NCI-H2196 (cell line): ENCODE measurements around the gene COX18.
A peak's percentile ranks its signal among the peaks of the same experiment; 100 is the strongest.

ENCODE experiments used
- DNase-seq: peaks from one replicate; lab custom pipeline; 2025; ENCODE audit not compliant: unreplicated experiment; lab: John Stamatoyannopoulos, UW

The COX18 gene, protein sequence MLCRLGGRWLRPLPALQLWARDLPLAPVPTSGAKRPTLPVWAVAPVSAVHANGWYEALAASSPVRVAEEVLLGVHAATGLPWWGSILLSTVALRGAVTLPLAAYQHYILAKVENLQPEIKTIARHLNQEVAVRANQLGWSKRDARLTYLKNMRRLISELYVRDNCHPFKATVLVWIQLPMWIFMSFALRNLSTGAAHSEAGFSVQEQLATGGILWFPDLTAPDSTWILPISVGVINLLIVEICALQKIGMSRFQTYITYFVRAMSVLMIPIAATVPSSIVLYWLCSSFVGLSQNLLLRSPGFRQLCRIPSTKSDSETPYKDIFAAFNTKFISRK

DNA sequence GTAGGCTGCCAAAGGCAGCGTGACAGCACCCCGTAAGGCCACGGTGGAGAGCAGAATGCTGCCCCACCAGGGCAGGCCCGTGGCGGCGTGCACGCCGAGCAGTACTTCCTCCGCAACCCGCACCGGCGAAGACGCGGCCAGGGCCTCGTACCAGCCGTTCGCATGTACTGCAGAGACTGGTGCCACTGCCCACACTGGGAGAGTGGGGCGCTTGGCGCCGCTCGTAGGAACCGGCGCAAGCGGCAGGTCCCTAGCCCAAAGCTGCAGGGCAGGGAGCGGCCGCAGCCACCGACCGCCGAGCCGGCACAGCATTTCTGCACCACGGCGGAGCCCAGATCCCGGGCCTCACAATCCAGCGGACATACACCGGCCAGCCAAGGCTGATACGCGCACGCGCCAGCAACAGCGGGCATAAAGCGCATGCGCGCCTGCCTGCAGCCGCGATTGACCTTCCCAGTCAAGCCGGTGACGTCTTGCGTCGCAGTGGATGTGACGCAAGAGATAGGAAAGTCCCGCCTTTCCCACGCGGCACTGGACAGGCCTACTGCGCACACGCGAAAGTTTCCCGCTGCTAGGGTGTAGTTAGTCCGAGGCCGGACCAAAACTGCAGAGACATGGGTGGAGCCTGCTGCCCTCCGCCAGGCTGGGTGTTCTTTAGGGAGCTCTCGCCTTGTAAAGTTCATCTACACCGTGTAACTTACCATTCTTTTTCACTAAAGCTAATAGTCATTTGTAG lies at the start of gene COX18:
COX18 (minus strand) TSS at position 379 of the 736 bp plus-strand sequence; CDS start at position 312, 67 bp downstream.
- DNase-seq, result peak; percentile 88

DNA sequence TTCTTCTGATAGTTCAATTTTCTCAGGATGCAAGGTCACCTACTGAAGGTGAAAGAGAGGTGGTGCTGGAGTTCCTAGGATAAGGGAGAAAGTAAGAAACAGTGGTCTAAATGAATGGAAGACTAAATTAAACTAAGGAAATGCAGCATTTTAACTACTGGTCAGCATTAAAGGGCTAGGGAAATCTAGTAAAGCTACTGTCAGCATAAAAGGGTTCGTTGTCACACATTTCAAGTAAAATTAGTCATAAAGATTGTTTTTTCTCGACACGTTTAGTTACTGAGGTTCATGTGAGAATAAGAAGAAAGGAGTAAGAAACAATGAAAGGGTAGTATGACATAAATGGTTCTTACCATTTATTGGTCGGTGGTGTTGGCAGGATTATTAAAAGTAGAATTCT lies 40.0 kb upstream of the COX18 start:
- DNase-seq, result no peak

DNA sequence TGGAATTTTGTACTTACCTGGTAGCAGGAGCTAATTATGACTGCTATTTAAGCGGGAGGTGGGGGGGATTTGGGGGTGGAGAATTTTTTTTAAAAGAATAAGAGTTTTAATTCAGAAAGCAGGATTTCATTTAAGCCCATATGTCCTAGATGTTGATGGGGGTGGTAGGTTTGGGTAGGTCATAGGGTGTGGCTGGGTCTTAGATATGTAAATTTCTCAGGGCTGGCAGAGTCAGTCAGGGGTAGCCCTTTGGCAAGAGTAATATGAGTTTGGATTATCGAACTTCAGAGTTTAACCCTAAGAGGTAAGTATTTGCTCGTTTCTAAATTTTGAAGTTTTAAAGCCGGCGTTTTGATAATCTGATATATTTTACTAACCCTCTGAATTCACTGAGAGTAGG lies 35.2 kb upstream of the COX18 start:
- DNase-seq, result no peak

DNA sequence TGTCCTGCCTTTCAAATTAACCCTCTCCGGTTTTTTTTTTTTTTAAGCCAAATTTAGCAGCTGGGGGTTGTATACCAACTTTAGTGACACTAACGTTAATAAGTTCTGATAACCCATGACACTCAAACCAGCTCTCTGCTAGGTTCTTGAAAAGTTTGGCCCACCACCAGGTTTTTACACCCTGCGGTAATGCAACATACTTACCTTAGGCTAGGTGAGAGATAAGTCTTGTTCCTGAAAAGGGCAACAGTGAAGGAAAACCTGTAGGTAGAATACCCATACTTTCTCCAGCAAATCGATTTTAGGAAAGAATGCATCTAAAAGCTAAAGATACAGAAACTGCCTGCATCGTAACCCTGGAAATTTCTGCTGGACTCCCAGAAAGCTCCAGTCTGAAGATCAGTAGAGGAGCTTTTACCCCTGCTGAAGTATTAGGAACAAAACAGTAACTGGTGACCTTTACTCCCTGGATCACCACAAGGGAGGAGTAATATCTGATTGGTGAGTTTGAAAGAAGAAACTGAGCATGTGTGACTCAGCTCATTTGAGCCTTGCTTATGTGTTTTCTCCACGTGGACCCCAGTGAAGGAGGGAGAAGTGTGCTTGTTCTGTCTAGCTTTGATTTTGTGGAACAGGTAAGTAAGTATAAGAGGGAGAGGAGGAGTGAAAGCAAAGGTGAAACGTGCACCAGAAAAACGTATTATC lies 34.4 kb upstream of the COX18 start:
- DNase-seq, result no peak

DNA sequence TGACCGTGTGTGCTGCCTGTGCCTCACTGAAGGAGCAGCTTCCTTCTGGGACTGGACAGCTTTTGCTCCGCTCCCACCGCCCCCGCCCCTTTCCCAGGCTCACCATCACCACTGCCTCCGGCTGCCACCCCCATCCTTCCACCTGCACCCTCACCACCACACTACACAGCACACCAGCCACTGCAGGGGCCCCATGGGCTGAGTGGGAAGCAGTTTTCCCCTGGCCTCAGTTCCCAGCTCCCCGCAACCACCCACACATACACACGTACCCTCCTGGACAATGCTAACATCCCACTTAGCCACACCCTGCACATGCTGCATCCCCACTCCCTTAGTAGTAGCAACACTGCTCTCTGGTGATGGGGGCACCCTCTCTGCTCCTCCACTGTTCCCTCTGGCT lies 29.6 kb upstream of the COX18 start:
- DNase-seq, result no peak

DNA sequence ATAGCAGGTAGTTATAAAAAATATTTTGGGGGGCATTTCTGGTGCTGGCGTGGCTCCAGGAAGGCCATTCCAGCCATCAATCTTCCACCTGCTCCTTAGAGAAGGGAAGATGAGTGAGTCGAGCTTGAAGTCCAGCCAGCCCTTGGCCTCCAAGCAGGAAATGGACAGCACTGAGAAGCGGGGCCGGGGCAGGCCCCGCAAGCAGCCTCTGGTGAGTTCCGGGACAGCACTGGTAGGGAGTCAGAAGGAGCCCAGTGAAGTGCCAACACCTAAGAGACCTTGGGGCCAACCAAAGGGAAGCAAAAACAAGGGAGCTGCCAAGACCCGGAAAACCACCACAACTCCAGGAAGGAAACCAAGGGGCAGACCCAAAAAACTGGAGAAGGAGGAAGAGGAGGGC lies 29.2 kb upstream of the COX18 start:
- no peak for DNase-seq

DNA sequence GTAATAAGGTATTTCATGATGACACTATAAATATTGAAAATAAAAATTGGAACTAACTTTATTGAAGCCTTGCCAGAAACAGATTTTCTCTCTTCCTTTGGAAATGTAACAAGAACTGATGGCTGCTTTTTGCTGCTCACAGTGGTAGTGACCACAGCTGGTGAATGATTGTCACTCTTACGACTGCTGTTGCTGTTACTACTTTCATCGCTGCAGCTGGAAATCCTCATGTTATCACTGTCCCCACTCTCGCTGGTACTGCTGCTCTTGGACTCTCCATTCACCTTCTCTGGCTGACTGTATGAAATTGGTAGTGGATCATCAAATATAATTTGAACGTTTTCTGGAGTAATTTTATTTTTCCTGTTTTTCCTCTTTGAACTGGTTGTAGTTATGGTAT lies 28.5 kb upstream of the COX18 start:
- DNase-seq, result no peak

DNA sequence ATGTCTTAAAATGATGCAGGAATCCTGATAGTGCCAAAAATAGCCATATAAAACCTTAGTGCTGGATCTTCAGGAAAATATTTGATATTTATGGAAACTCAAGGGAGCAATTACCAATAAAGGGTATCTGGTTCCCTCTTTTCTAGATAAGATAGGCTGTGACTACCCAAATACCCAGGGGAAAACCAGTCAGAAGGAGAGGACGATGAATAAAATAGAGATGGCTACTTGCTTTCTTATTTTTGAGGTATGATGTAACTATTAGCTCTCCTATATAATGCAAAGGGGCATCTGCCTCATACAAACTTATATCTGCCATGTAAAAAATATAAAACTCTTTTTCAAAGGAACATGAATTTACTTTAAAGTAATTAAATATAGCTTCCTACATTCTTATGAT lies 23.4 kb upstream of the COX18 start:
- DNase-seq, result no peak

DNA sequence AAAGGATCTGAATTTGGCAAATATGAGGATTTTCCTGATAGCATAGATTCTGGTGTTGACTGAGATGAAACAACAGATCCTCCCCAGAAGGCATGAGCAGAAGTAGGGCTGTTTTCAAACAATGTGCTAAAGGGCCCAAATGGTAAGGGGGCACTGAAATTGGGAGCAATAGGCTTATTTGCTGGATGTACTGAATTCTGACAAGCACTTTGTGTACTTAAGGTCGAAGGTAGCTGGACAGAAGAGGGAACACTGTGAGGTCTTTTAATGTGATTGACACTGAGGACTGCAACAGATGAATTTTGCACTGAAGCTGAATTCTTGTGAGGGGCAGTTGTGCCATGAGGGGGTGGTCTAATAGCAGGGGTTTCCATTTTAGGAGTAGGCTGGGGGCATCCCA lies 21.2 kb upstream of the COX18 start:
- DNase-seq, result no peak

DNA sequence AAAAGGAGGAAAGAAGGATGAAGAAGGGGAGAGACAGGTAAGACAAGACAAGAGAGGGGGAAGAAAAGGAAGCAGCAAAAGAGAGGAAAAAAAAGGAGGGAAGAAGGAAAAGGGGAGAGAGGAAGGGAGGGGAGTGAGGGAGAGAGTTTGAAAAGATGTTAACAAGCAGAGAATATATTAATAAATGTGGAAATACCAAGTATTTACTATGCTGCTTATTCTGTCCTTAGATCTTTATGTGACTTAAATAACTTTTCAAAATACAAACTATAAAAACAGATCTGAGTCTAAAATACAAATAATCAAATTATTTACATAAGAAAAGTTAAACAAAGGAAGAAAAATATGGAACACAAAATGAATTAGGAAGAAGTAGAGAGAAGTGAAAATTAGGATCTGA lies 18.4 kb upstream of the COX18 start:
- DNase-seq, result no peak

DNA sequence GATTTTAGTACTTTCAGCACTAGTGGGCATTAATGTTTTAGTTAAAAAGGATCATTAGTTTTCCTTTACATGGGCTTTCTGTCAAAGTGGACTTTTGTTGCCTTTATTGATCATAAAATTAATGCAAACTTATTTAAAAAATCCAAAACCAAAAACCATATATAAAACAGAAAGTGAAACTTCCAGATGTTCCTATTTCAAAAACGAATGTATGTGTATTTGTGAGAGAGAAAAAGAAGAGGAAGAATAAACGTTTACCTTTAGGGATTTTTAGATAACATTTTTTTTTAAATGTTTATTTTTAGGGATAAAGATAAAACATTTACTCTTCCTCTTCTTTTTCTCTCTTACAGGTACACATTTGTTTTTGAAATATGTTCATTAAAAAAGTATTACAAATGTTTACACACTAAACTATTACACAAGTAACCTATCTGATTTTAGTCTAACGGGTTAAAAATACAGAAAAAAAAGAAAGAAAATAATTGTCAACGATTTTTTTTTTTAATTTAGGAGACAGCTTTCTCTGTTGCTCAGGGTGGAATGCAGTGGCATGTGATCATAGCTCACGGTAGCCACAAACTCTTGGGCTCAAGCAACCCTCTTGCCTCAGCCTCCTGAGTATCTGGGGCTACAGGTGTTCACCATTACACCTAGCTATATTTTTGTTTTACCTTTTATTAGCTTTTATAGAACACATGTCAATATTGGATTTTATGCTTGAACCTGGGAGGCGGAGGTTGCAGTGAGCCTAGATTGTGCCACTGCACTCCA lies 16.8 kb upstream of the COX18 start:
- no peak for DNase-seq

DNA sequence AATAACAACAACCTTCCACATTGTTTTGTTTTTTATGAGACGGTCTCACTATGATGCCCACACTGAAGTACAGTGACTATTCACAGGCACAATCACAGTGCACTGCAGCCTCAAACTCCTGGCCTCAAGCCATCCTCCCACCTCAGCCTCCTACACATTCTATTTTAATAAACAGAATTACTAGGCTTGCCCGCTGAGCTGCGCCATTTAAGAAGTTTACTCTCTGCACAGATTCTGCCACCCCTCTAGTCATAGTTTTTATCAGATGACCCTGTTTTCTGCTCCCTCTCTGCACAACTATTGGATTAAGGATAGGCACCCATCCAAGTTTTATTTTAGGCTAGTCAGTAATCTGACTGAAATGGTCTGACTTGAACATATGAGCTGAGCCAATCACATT lies 11.3 kb upstream of the COX18 start:
- no peak for DNase-seq

DNA sequence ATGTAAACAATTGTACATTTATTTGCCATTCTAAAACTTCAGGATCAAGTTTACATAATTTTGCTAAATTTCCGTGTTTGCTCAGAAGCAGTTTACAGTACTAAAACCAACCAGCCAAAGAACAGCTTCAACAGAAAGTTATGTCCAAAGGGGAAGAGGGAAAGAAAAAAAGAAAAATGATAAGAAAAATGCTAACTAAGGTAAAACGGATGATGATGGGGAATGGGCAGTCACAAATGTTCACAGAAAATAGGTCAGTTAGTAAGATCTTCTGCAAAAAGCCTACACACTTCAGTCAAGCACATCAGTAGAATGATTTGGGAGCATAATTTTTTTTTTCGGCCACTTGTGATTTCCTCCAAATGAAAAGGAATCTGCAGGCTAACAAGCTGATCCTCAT lies 6.3 kb upstream of the COX18 start:
- DNase-seq, result no peak

DNA sequence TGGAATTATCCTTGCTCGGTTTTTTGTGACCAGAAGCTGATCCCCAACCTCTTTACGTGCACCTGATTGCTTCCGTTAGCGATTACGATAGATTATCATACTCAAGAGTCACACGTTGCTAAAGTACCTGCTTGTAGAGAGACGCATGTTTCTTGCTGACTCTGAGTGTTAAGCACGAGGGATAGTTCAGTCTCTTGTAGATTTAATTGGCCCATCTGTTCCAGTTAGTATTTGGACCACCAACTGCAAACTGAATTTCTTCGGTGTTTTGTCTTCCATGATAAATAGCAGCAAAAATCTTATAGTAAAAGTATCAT lies 516 bp upstream of the COX18 start:
- no peak for DNase-seq

DNA sequence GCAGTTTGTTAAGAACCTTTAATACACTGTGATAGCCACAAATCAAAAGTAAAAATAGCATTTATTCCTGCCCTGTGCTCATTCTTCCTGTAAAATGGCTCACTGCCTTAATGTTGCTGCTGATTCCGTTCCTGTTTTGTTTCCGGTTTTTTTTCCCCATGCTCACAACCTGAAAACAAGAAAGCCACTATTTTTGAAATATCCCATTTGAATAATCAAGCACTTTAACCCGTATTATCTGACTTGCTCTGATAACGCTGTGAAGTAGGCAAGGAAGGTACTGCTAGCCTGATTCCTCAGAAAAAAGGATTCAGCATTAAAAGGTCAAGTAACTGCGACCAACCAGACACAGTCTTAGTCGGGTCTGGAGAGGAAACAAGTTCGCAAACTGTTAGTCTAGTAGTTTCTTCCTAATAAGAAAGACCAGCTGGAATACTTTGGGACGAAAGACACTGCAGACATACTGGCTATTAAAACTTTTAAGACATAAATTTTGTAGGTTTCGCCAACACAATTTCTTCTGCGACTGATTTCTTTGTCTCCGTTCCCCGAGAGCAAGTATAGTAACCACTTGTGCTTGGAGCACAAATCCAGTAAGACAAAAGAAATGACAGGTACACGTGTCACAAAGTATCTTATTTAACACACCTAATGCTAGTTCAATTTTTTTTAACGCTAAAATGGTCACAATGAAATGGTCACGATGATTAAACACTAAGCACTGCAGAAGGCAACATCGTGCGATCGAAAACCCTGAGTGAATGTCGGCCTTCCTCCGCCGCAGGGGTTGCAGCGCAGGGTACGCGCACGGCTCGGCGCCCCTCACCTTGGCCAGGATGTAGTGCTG lies 802 bp downstream of the COX18 start:
- DNase-seq, result no peak

DNA sequence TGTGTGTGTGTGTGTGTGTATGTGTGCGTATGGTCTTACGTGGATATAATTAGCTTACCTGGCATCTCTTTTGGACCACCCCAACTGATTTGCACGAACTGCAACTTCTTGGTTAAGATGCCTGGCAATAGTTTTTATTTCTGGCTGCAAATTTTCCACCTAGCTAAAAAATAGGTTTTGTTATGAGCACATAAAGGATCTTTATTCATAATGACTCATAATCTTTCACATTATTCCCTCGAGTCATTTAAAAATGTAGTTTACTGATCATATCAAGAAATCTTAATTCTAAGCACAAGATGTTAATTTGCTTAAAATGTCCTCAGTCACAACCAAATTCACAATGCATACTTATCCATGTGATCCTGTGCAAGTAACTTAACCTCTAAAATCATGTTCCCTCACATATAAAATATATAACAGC lies 1.5 kb downstream of the COX18 start:
- no peak for DNase-seq

DNA sequence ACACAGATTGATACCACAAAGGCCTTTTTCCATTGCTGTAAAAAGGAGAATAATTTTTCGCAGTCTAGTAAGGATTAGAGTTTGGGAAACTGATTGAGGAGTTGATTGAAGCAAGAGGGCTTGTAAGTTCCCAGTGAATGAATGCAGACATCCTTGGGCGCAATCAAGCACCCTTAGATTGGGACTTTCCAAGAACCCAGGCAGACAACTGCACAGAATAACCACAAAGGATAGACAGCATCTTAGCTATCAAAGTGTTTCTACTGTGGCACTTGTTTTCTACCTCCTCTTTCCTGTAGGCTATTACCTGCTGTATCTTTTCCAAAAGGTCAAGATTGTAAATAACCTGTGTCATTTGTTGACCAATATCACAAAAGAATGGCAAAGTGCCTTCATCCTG lies 2.6 kb downstream of the COX18 start:
- no peak for DNase-seq

DNA sequence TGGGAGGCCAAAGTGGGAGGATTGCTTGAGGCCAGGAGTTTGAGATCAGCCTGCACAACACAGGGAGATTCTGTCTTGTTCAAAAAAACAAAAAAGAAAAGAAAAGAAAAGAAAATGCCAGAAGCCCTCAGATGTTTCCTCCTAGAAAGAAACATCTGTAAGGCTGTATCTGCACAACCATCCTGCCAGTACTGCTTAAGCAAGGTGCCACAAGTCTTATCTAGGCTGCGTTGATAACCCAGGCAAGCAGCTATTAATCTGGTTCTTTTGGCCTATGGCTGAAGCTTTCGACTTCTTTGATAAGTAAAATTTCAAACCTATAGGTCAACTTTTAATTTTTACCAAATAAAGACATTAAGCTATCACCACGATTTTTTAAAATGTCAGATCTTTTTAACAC lies 3.1 kb downstream of the COX18 start:
- no peak for DNase-seq

DNA sequence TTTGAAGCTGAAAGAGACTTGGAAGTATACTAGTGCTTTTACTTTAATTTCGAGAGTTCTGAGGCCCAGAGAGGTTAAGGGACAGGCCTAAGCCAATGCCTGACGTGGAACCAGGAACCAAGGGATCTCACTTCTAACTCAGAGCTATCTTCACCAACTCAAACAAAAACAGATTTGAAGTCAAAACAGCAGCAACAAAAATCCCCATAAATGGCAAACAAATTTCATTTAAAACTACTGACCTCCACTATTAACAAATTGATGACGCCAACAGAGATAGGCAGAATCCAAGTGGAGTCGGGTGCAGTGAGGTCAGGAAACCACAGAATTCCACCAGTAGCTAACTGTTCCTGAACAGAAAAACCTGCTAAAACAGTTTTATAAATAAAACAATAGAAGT lies 5.0 kb downstream of the COX18 start:
- no peak for DNase-seq

DNA sequence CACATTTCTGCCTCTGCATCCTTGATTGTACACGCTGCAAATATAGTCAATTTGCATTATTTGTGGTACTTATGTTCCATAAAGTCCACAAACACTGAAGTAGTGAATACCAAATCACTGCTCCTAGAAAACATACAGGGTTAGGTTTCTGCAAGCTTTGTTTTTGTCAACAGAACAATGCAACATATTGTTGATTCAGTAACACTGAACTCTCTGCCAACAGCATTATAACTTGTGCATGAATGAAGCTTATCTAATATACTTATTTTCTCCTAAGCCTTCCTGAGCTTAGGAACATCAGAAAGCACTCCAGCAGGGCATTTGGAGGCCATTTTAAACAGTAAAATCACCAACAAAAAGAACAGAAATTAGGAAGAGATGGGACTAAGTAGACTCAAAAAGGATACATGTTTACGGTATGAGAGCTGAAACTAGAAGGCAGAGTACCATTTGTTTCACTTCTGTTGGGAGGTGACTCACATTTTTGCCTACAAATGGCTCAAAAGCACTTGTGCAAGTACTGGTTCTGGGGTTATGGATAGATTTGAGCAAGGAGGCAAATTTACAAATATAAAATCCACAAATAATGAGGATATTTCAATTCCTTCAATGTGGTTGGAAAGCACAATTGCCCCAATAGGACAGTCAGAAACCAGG lies 14.1 kb downstream of the COX18 start:
- DNase-seq, result no peak
